A549 (cell line): ENCODE data around the gene LGMN. TPM values are rescaled to one million over a fixed set of nuclear protein-coding genes. Genes with fewer than 3 reads are reported as not detected.

Experiments used
- ATAC-seq, 2 experiments: fragments of 200-7000 bp in 1 of 2; fragments of >200 bp in 1 of 2; cut with Nextera tagmentation in 1 of 2; cut with Tn5 transposase in 1 of 2; 3 replicates each; pipeline versions ENCODE4 v1.8.0 to v1.9.1; 2018 to 2020; ENCODE audit warnings: mild to moderate bottlenecking in 1 of 2, moderate library complexity in 1 of 2
- CTCF ChIA-PET: fragments of 300-600 bp; sonication (Branson Sonifier 250); formaldehyde crosslinking; extraction: SDS; loops from one replicate; lab custom pipeline; 2021; ENCODE audit warnings: antibody characterized with exemption, inconsistent platforms; lab: Yijun Ruan, JAX
- POLR2A ChIA-PET: fragments of 350-600 bp; formaldehyde crosslinking; extraction: SDS; loops from one replicate; lab custom pipeline; 2021; ENCODE audit warnings: antibody characterized with exemption, inconsistent platforms; lab: Yijun Ruan, JAX
- DNase-seq, 2 experiments: peaks; one replicate each; pipeline versions ENCODE4 v3.0.0 to v3.0.0-alpha.2; 2011 to 2016; ENCODE audit warnings: low read depth in 1 of 2, low spot score in 1 of 2
- FAIRE-seq: peaks from 2 replicates; lab custom pipeline; 2011; peaks lifted over from hg19 to GRCh38; lab: Jason Lieb, UNC
- H3K27ac ChIP-seq, 2 experiments: fragments of >200 bp; sonication (Bioruptor Twin); formaldehyde crosslinking; 3 replicates each; pipeline ENCODE4 v1.5.1; 2016 to 2017
- H3K4me1 ChIP-seq: fragments of >200 bp; sonication (Bioruptor Twin); formaldehyde crosslinking; 3 replicates; pipeline ENCODE4 v1.6.1; 2016
- H3K4me2 ChIP-seq: fragments of >200 bp; sonication (Bioruptor Twin); formaldehyde crosslinking; 3 replicates; pipeline ENCODE4 v1.6.1; 2016
- H3K4me3 ChIP-seq: fragments of >200 bp; sonication (Bioruptor Twin); formaldehyde crosslinking; 3 replicates; pipeline ENCODE4 v1.5.1; 2016
- H3K9me3 ChIP-seq: fragments of >200 bp; sonication (Bioruptor Twin); formaldehyde crosslinking; 3 replicates; pipeline ENCODE4 v1.6.1; 2016
- CBX2 ChIP-seq: fragments of 200-600 bp; sonication (generic); IDR thresholded peaks from 2 replicates; pipeline ENCODE4 v1.6.1; 2016; ENCODE audit warnings: low read depth, mild to moderate bottlenecking, borderline replicate concordance
- CBX8 ChIP-seq: fragments of 200-600 bp; sonication (generic); IDR thresholded peaks from 2 replicates; pipeline ENCODE4 v1.6.1; 2016
- EHMT2 ChIP-seq: fragments of 200-600 bp; sonication (generic); IDR thresholded peaks from 2 replicates; pipeline ENCODE4 v1.6.1; 2016; ENCODE audit warnings: antibody characterized with exemption, low read depth, mild to moderate bottlenecking, moderate library complexity
- EP300 ChIP-seq, 2 experiments: fragments of >200 bp; sonication (Bioruptor Twin); formaldehyde crosslinking; IDR thresholded peaks; 2 replicates in 1 of 2; 3 replicates in 1 of 2; pipeline ENCODE4 v1.6.1; 2016 to 2017
- GATA3 ChIP-seq: IDR thresholded peaks from 2 replicates; pipeline ENCODE4 v1.6.1; 2012; ENCODE audit warnings: borderline replicate concordance
- HOXA7 ChIP-seq: fragments of 250-450 bp; sonication (Bioruptor Pico); IDR thresholded peaks from 2 replicates; pipeline ENCODE4 v1.5.0; 2020; ENCODE audit warnings: mild to moderate bottlenecking, moderate library complexity
- JUN ChIP-seq, 2 experiments: fragments of >200 bp; sonication (Bioruptor Twin); formaldehyde crosslinking; IDR thresholded peaks; 2 replicates in 1 of 2; 3 replicates in 1 of 2; pipeline ENCODE4 v1.6.1; 2016 to 2017
- JUNB ChIP-seq: fragments of >200 bp; sonication (Bioruptor Twin); formaldehyde crosslinking; IDR thresholded peaks from 2 replicates; pipeline ENCODE4 v1.6.1; 2016
- MYC ChIP-seq: IDR thresholded peaks from 2 replicates; pipeline ENCODE4 v1.6.1; 2012; ENCODE audit warnings: mild to moderate bottlenecking, inconsistent platforms, low read length, improper control_type of control experiment, borderline replicate concordance
- NPAS2 ChIP-seq: fragments of 250-450 bp; sonication (Bioruptor Pico); IDR thresholded peaks from 2 replicates; pipeline ENCODE4 v1.8.0; 2022; ENCODE audit warnings: mild to moderate bottlenecking, moderate library complexity, borderline replicate concordance
- PHF8 ChIP-seq: fragments of 200-600 bp; sonication (generic); IDR thresholded peaks from 2 replicates; pipeline ENCODE4 v1.6.1; 2016; ENCODE audit warnings: low read depth, mild to moderate bottlenecking, antibody characterized with exemption, moderate library complexity, borderline replicate concordance
- POLR2A ChIP-seq: IDR thresholded peaks from 2 replicates; pipeline ENCODE4 v1.6.1; 2012; ENCODE audit warnings: mild to moderate bottlenecking, low read length
- RARB ChIP-seq: fragments of 250-450 bp; sonication (Bioruptor Pico); IDR thresholded peaks from 2 replicates; pipeline ENCODE4 v1.8.0; 2021; ENCODE audit warnings: mild to moderate bottlenecking, moderate library complexity
- RFX5 ChIP-seq: fragments of 450-650 bp; IDR thresholded peaks from 2 replicates; pipeline ENCODE4 v1.7.1; 2014; ENCODE audit warnings: antibody characterized with exemption, mild to moderate bottlenecking, moderate library complexity
- WGBS: methylation state at CpG from one replicate; pipeline ENCODE4 v1.1.6; 2017; ENCODE audit errors: missing lambda C conversion rate; 5-methylcytosine and 5-hydroxymethylcytosine counted together
- polyA plus RNA-seq, 4 experiments: library from polyadenylated mRNA; depleted of rRNA in 3 of 4; stranded (reverse); fragments of >200 nt; fragmentation: RNase III in 1 of 4; extraction: RNeasy Plus Mini Kit Qiagen cat#74134 plus additional on column Dnase treatment in 1 of 4; gene quantifications; 2 replicates in 3 of 4; 3 replicates in 1 of 4; pipeline ENCODE4 v1.2.3, GENCODE V29; 2011 to 2017
- TF ChIP-seq, protein P1 (sequence below): fragments of >200 bp; sonication (Bioruptor Twin); formaldehyde crosslinking; IDR thresholded peaks from 3 replicates; pipeline ENCODE4 v1.6.1; 2016
- TF ChIP-seq, protein P2 (sequence below): fragments of 200-600 bp; sonication (generic); IDR thresholded peaks from 2 replicates; pipeline ENCODE4 v1.6.1; 2016; ENCODE audit warnings: antibody characterized with exemption, mild to moderate bottlenecking, moderate library complexity
- TF ChIP-seq, protein P3 (sequence below): fragments of 450-650 bp; IDR thresholded peaks from 2 replicates; pipeline ENCODE4 v1.6.1; 2014; ENCODE audit warnings: antibody characterized with exemption
- TF ChIP-seq, protein P4 (sequence below): IDR thresholded peaks from 2 replicates; pipeline ENCODE4 v1.6.1; 2012; ENCODE audit warnings: low read depth, borderline replicate concordance
- TF ChIP-seq, protein P5 (sequence below): fragments of >200 bp; sonication (Bioruptor Twin); formaldehyde crosslinking; IDR thresholded peaks from 3 replicates; pipeline ENCODE4 v1.5.1; 2016
- TF ChIP-seq, protein P6 (sequence below): fragments of 250-450 bp; sonication (Bioruptor Pico); IDR thresholded peaks from 2 replicates; pipeline ENCODE4 v1.5.0; 2020; ENCODE audit warnings: low read depth, mild to moderate bottlenecking, moderate library complexity

Gene LGMN
- polyA plus RNA-seq, 2 of the 4 experiments (the other 2 are of a cell fraction) = 70.4 to 106 TPM

DNA sequence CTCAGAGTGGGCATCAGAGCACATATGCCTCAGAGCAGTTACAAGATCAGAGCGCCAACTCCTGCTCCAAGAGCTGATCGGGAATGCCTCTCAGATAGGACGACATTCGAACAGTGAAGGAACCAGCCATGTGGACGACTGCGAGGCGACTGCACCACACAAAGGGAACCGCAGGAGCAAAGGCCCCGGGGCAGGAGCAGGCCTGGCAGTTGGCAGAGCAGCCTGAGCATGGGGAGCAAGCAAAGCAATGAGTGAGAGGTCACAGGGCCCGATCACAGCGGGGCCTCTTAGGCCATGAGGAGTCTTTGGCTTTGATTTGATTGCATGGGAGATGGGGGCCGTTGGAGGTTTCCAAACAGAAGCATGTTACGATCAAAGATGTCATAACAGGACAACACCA is 90.3 kb downstream of the LGMN start:
- CTCF ChIA-PET = interaction anchor here (2.2 kb wide), 1 partner anchor 12 kb away, joined by 6 read pairs; no protein-coding TSS in a partner anchor
- FAIRE-seq = no peak
- WGBS = 87% methylated on average over 11 of the region's 13 CpGs
- DNase-seq = no peak
- H3K4me2 ChIP-seq = no peak overlapping the region
- H3K4me3 ChIP-seq = no peak overlapping the region
- H3K4me1 ChIP-seq = no peaks in the 10 kb centered on the region
- TF ChIP-seq HOXA7 (CRISPR knock-in tag) = no peak
- no peak for TF ChIP-seq PHF8
- no peak for TF ChIP-seq NPAS2
- TF ChIP-seq, protein P1, sequence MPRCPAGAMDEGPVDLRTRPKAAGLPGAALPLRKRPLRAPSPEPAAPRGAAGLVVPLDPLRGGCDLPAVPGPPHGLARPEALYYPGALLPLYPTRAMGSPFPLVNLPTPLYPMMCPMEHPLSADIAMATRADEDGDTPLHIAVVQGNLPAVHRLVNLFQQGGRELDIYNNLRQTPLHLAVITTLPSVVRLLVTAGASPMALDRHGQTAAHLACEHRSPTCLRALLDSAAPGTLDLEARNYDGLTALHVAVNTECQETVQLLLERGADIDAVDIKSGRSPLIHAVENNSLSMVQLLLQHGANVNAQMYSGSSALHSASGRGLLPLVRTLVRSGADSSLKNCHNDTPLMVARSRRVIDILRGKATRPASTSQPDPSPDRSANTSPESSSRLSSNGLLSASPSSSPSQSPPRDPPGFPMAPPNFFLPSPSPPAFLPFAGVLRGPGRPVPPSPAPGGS = no peak
- TF ChIP-seq GATA3 = no peak
- TF ChIP-seq CBX8 = no peak
- TF ChIP-seq, protein P2, sequence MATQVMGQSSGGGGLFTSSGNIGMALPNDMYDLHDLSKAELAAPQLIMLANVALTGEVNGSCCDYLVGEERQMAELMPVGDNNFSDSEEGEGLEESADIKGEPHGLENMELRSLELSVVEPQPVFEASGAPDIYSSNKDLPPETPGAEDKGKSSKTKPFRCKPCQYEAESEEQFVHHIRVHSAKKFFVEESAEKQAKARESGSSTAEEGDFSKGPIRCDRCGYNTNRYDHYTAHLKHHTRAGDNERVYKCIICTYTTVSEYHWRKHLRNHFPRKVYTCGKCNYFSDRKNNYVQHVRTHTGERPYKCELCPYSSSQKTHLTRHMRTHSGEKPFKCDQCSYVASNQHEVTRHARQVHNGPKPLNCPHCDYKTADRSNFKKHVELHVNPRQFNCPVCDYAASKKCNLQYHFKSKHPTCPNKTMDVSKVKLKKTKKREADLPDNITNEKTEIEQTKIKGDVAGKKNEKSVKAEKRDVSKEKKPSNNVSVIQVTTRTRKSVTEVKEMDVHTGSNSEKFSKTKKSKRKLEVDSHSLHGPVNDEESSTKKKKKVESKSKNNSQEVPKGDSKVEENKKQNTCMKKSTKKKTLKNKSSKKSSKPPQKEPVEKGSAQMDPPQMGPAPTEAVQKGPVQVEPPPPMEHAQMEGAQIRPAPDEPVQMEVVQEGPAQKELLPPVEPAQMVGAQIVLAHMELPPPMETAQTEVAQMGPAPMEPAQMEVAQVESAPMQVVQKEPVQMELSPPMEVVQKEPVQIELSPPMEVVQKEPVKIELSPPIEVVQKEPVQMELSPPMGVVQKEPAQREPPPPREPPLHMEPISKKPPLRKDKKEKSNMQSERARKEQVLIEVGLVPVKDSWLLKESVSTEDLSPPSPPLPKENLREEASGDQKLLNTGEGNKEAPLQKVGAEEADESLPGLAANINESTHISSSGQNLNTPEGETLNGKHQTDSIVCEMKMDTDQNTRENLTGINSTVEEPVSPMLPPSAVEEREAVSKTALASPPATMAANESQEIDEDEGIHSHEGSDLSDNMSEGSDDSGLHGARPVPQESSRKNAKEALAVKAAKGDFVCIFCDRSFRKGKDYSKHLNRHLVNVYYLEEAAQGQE = no peak
- no peak for TF ChIP-seq MYC
- no peak for TF ChIP-seq EP300 (IDR thresholded peaks at IDR 0.05)
- TF ChIP-seq, all 56 proteins: peak for 0
- POLR2A ChIA-PET = no interaction called here
- Histone ChIP-seq H3K27ac (no peak overlapping the region), H3K9me3 (no peaks in the 10 kb centered on the region)
- no peak for ATAC-seq

DNA sequence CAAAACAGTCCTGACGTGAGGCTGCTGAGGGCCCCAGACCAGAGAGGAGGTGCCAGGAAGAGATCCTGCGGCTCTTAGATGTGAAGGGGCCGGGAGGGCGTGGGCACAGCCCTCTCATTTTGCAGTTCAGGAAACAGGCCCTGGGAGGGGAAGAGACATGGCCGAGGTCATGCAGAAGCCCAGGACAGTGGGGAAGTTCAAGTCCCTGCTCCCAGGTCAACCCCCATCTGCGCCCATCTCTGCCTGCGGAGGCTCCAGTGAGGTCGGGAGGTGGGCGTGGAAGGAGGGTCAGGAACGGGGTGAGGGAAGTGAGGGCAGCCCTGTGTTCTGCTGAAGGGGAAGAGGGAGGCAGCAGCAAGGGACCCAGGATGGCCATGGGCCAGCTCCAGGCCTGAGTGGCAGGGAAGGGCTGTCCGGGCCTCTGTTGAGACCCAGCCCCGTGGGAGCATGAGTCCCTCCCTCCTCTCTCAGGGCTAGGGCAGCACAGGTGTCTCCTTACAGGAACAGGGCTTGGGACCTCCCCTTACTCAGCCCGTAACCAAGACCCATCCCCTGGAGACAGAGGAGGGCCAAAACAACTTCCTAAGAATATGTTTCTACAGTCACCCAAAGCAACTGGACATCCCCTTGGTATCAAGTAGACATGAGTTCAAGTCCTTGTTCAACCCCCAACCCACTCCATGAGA is 90.8 kb downstream of the LGMN start:
- FAIRE-seq (no peak), ATAC-seq (no peak; a peak in 1 of 6 replicates), DNase-seq (no peak)
- 92% methylated on average over 12 of the region's 13 CpGs for WGBS
- ChIA-PET POLR2A (no interaction called here), CTCF (interaction anchor here (1.5 kb wide), 1 partner anchor 56 kb away, joined by 4 read pairs; no protein-coding TSS in a partner anchor)
- Histone ChIP-seq H3K4me1 (no peaks in the 10 kb centered on the region), H3K4me3 (no peak overlapping the region), H3K27ac (no peak overlapping the region), H3K9me3 (no peaks in the 10 kb centered on the region), H3K4me2 (no peak overlapping the region)
- TF ChIP-seq, protein P3, sequence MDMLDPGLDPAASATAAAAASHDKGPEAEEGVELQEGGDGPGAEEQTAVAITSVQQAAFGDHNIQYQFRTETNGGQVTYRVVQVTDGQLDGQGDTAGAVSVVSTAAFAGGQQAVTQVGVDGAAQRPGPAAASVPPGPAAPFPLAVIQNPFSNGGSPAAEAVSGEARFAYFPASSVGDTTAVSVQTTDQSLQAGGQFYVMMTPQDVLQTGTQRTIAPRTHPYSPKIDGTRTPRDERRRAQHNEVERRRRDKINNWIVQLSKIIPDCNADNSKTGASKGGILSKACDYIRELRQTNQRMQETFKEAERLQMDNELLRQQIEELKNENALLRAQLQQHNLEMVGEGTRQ = no peak
- TF ChIP-seq, protein P1 = no peak
- TF ChIP-seq RFX5 = no peak
- no peak for TF ChIP-seq GATA3
- no peak for TF ChIP-seq EP300 (IDR thresholded peaks at IDR 0.05)
- no peak for TF ChIP-seq EHMT2
- TF ChIP-seq POLR2A = no peak
- TF ChIP-seq, protein P4, sequence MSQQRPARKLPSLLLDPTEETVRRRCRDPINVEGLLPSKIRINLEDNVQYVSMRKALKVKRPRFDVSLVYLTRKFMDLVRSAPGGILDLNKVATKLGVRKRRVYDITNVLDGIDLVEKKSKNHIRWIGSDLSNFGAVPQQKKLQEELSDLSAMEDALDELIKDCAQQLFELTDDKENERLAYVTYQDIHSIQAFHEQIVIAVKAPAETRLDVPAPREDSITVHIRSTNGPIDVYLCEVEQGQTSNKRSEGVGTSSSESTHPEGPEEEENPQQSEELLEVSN = no peak
- TF ChIP-seq JUNB = no peak
- TF ChIP-seq, protein P5, sequence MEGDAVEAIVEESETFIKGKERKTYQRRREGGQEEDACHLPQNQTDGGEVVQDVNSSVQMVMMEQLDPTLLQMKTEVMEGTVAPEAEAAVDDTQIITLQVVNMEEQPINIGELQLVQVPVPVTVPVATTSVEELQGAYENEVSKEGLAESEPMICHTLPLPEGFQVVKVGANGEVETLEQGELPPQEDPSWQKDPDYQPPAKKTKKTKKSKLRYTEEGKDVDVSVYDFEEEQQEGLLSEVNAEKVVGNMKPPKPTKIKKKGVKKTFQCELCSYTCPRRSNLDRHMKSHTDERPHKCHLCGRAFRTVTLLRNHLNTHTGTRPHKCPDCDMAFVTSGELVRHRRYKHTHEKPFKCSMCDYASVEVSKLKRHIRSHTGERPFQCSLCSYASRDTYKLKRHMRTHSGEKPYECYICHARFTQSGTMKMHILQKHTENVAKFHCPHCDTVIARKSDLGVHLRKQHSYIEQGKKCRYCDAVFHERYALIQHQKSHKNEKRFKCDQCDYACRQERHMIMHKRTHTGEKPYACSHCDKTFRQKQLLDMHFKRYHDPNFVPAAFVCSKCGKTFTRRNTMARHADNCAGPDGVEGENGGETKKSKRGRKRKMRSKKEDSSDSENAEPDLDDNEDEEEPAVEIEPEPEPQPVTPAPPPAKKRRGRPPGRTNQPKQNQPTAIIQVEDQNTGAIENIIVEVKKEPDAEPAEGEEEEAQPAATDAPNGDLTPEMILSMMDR = no peak
- TF ChIP-seq CBX2 = no peak
- no peak for TF ChIP-seq JUN (IDR thresholded peaks at IDR 0.05)
- TF ChIP-seq NPAS2 = no peak
- no peak for TF ChIP-seq RARB (CRISPR knock-in tag)
- TF ChIP-seq, protein P6, sequence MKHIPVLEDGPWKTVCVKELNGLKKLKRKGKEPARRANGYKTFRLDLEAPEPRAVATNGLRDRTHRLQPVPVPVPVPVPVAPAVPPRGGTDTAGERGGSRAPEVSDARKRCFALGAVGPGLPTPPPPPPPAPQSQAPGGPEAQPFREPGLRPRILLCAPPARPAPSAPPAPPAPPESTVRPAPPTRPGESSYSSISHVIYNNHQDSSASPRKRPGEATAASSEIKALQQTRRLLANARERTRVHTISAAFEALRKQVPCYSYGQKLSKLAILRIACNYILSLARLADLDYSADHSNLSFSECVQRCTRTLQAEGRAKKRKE = no peak
- TF ChIP-seq, protein P2 = no peak
